ENCODE data around the gene ZBTB7C.

DNA sequence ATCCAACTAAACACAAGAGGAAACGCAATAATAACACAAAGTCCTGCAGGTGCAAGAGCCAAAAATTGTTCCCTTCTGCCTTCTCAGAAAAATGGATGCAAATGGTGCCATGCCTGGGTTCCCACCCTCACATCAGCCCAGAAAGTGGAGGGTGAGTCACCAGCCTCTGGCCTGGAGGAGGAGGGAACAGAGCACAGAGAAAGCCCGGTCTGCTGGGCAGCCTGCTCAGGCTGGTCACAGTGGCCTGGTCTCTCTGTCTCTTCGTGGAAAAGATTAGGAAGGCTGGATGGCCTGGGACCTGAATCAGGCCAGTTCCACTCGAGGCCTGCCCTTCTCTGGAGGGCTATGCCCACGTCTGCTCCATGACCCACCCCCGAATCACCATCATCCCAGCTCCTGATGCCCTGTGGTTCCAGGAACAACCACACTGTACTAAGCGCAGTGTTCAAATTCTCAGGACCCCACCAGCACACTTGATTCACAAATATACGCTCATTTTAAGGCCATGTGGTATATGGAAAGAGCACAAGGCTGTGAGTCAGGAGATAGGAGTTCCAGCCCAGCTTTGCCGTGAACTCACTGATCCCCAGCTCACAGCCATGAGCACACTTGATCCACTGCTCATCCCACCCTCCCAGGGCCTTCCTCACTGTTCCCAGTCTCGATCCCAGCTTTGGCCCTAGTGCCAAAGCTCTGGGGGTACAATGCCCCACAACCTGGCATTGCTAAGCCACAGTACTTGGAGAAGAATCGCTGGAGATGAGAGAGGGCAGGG, 82.1 kb downstream of the ZBTB7C start:
- TF ChIP-seq, protein P1, sequence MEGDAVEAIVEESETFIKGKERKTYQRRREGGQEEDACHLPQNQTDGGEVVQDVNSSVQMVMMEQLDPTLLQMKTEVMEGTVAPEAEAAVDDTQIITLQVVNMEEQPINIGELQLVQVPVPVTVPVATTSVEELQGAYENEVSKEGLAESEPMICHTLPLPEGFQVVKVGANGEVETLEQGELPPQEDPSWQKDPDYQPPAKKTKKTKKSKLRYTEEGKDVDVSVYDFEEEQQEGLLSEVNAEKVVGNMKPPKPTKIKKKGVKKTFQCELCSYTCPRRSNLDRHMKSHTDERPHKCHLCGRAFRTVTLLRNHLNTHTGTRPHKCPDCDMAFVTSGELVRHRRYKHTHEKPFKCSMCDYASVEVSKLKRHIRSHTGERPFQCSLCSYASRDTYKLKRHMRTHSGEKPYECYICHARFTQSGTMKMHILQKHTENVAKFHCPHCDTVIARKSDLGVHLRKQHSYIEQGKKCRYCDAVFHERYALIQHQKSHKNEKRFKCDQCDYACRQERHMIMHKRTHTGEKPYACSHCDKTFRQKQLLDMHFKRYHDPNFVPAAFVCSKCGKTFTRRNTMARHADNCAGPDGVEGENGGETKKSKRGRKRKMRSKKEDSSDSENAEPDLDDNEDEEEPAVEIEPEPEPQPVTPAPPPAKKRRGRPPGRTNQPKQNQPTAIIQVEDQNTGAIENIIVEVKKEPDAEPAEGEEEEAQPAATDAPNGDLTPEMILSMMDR (IDR thresholded peaks at IDR 0.05): no peak
- no peak for TF ChIP-seq POLR2AphosphoS5 (IDR thresholded peaks at IDR 0.05)
